Measurements from ENCODE around the gene HGFAC. TPM values are rescaled to one million over a fixed set of nuclear protein-coding genes. Genes with fewer than 3 reads are reported as not detected.
"Not testable (repeated sequence)": the region's sequence is repeated elsewhere in the genome, so short reads cannot be mapped to it uniquely, and the experiment has no call there.

HGFAC gene
- total RNA-seq, 2 donors from 2014 or later = not detected

GRCh38 chr4:3408793-3409330 lies 32.9 kb upstream of the HGFAC start:
- Histone ChIP-seq H3K4me3 (no peak overlapping the region), H3K9me3 (no peaks in the 10 kb centered on the region), H3K27me3 (no peaks in the 10 kb centered on the region), H3K36me3 (no peaks in the 10 kb centered on the region), H3K27ac (no peak overlapping the region), H3K4me1 (no peaks in the 10 kb centered on the region)
- TF ChIP-seq, protein P1, sequence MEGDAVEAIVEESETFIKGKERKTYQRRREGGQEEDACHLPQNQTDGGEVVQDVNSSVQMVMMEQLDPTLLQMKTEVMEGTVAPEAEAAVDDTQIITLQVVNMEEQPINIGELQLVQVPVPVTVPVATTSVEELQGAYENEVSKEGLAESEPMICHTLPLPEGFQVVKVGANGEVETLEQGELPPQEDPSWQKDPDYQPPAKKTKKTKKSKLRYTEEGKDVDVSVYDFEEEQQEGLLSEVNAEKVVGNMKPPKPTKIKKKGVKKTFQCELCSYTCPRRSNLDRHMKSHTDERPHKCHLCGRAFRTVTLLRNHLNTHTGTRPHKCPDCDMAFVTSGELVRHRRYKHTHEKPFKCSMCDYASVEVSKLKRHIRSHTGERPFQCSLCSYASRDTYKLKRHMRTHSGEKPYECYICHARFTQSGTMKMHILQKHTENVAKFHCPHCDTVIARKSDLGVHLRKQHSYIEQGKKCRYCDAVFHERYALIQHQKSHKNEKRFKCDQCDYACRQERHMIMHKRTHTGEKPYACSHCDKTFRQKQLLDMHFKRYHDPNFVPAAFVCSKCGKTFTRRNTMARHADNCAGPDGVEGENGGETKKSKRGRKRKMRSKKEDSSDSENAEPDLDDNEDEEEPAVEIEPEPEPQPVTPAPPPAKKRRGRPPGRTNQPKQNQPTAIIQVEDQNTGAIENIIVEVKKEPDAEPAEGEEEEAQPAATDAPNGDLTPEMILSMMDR (IDR thresholded peaks at IDR 0.05) = no peak
- DNase-seq (ENCODE audit: low spot score) = no peak

- Histone ChIP-seq H3K36me3 (no peaks in the 10 kb centered on the region), H3K27me3 (no peaks in the 10 kb centered on the region), H3K4me3 (no peak overlapping the region), H3K27ac (no peak overlapping the region), H3K9me3 (no peaks in the 10 kb centered on the region), H3K4me1 (no peaks in the 10 kb centered on the region)
- DNase-seq (ENCODE audit: low spot score) = no peak
- TF ChIP-seq, protein P1 (IDR thresholded peaks at IDR 0.05) = no peak
Measured at GRCh38 chr4:3409571-3410091, 32.1 kb upstream of the HGFAC start.

- Histone ChIP-seq H3K27ac (no peak overlapping the region), H3K36me3 (no peaks in the 10 kb centered on the region), H3K27me3 (no peaks in the 10 kb centered on the region), H3K4me3 (no peak overlapping the region), H3K4me1 (no peaks in the 10 kb centered on the region), H3K9me3 (no peaks in the 10 kb centered on the region)
- DNase-seq (ENCODE audit: low spot score) = no peak
- TF ChIP-seq, protein P1 (IDR thresholded peaks at IDR 0.05) = no peak
Measured at GRCh38 chr4:3410401-3411135, 31.2 kb upstream of the HGFAC start.

DNA sequence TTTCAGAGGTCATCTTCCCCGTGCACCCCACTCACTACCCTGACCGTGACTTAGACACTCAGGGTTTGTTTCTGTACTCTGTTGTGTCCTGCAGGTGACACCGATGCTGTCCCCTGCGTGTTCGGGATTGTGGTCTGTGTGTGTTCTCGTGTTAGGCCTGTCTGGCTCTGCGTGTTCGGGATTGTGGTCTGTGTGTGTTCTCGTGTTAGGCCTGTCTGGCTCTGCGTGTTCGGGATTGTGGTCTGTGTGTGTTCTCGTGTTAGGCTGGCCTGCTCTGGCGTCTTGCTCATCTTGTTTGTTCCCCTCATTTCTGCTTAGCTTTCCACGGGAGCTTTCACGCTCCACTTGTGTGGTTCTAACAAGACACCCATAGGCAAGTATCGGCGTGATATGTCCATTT lies 30.6 kb upstream of the HGFAC start:
- H3K36me3 ChIP-seq; H3K4me1 ChIP-seq; H3K9me3 ChIP-seq; H3K27me3 ChIP-seq; DNase-seq (ENCODE audit: low spot score); H3K4me3 ChIP-seq; H3K27ac ChIP-seq: not testable (repeated sequence)

DNA sequence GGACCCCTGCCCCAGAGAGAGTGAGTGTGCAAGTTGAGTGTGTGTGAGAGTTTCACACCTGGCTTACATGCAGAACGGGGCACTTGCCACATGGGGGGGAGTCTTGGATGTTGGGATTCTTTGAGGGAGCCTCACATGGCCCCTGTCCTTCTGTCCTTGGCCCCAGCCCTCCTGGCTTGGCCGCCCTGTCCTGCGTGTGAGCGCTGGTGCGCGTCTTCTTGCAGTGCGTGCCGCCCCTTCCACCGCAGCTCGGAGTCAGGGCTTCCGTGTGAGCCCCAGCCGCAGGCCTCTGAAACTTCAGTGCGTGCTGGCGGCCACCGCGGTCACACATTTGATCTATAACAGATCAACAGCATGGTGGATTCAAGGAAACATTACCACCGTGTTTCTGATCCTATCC lies 30.1 kb upstream of the HGFAC start:
- TF ChIP-seq, protein P1 (IDR thresholded peaks at IDR 0.05) = no peak
- no peak for DNase-seq (ENCODE audit: low spot score)
- peaks cover 7% of the 10 kb centered on the region for H3K36me3 ChIP-seq

DNA sequence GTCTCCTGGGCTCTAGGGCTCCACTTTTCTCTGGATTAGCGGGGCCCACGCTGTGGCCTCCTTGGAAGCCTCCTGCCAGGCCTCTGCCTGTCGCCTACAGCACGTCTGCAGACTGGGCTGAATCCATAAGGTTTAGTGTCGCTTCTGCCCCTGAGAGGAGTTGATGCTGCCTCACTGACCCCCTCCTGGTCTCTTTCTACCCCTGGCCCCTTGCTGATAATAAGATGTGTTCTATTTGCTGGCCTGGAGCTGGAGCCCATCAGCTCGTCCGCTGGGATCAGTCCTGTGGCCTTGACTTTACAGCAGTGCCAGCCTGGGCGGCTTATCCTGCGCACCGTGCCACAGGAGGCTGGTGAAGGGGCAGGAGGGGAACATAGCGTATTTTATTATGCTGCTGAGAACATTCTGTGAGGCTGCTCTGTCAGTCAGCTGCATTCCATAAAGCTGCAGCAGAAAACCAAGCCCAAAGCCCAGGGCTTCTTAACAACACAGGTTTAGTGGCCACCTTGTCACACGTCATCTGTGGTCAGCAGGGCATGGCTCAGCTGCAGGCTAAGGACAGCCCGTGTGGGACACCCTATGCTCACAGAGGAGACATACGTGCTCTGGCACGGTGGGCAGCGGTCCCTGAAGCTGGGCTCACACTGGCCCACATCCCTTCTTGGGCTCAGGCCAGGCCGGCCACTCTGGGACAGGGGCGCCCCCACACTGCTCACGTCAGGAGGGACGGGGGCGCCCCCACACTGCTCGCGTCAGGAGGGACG lies 29.3 kb upstream of the HGFAC start:
- Histone ChIP-seq H3K27me3 (no peaks in the 10 kb centered on the region), H3K4me1 (no peaks in the 10 kb centered on the region), H3K36me3 (peaks cover 12% of the 10 kb centered on the region), H3K4me3 (no peak overlapping the region), H3K9me3 (no peaks in the 10 kb centered on the region), H3K27ac (no peak overlapping the region)
- no peak for DNase-seq (ENCODE audit: low spot score)
- TF ChIP-seq, protein P1 (IDR thresholded peaks at IDR 0.05) = no peak

More for the DNA sequence above, 30.1 kb upstream of the HGFAC start:
- Histone ChIP-seq H3K9me3 (no peaks in the 10 kb centered on the region), H3K27ac (no peak overlapping the region), H3K4me3 (no peak overlapping the region), H3K27me3 (no peaks in the 10 kb centered on the region), H3K4me1 (no peaks in the 10 kb centered on the region)
